ENCODE data around the gene METTL22.

DNA sequence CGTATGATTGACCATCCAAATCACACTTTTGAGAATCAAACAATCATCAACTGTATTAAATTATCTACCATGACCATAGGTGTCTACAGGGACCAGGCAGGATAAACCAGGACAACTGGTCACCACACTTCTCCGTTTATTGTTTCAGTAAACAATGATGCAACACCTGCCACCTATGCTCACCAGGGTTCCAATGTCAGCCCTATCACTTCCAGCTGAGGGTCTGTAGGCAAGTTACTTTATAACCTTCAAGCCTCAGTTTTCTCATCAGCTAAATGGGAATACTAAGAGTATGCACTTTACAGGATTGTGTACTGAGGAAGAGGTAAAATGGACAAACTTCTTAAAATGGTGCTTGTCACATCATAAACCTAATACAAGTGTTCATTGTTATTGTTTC lies 46.1 kb upstream of the METTL22 start:
- TF ChIP-seq, protein P1, sequence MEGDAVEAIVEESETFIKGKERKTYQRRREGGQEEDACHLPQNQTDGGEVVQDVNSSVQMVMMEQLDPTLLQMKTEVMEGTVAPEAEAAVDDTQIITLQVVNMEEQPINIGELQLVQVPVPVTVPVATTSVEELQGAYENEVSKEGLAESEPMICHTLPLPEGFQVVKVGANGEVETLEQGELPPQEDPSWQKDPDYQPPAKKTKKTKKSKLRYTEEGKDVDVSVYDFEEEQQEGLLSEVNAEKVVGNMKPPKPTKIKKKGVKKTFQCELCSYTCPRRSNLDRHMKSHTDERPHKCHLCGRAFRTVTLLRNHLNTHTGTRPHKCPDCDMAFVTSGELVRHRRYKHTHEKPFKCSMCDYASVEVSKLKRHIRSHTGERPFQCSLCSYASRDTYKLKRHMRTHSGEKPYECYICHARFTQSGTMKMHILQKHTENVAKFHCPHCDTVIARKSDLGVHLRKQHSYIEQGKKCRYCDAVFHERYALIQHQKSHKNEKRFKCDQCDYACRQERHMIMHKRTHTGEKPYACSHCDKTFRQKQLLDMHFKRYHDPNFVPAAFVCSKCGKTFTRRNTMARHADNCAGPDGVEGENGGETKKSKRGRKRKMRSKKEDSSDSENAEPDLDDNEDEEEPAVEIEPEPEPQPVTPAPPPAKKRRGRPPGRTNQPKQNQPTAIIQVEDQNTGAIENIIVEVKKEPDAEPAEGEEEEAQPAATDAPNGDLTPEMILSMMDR (conservative IDR thresholded peaks at IDR 0.05 in 1 of 2, IDR thresholded peaks at IDR 0.05 in 1 of 2; ENCODE audit: extremely low read depth in 1 of 2, insufficient read depth in 1 of 2, low read depth in 1 of 2, low read length in 2 of 2), result no peak
- TF ChIP-seq EZH2 (IDR thresholded peaks at IDR 0.05; ENCODE audit: borderline replicate concordance, low read length), result no peak
